Measurements from ENCODE around the gene KLRK1.
A peak's percentile ranks its signal among the peaks of the same experiment; 100 is the strongest.
"Not testable (repeated sequence)": the region's sequence is repeated elsewhere in the genome, so short reads cannot be mapped to it uniquely, and the experiment has no call there.

KLRK1 gene

DNA sequence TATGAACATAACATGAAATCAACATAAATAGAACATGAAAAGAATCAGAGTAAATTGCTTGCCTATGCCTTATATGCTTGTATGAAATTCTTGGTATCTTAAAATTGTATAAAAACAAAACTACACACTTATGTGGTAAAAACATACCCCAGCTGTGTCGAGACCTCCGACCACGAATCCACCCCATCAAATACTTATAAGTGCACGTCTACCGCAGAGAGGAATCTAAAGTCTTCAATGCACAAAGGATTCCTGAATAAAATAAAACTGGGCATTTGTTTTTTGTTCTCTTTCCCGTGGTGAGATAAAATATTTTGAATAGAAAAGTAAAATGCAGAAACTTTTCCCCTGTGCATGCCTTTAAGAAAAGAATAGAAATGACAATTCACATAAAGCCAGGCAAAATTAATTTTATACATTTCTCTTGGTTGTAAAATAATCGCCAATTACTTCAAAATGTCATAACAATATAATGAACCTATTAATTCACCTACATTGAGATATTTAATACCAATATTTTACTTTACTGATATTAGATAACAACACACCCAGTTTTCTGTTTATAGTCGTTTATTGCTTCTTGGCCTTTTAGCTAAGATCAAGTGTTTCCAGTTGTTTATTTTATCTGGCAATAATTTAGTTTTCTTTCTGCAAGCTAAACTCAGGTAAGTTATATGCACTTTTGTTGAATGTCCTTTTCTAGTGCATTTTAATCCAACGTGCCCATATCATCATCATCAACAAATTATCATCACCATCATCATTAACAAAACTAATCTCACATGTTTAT is 1.0 kb downstream of the KLRK1 start:
- DNase-seq = no peak

DNA sequence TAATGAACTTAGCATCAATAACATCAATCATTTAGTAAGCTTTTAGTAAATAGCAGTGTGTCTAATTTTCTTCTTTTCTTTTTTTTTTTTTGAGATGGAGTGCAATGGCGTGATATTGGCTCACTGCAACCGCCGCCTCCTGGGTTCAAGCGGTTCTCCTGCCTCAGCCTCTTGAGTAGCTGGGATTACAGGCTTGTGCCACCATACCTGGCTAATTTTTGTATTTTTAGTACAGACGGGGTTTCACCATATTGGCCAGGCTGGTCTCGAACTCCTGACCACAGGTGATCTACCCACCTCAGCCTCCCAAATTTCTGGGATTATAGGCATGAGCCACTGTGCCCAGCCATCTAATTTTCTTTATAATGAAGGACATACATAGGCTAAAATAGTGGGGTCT is 2.3 kb downstream of the KLRK1 start:
- not testable (repeated sequence) for DNase-seq

DNA sequence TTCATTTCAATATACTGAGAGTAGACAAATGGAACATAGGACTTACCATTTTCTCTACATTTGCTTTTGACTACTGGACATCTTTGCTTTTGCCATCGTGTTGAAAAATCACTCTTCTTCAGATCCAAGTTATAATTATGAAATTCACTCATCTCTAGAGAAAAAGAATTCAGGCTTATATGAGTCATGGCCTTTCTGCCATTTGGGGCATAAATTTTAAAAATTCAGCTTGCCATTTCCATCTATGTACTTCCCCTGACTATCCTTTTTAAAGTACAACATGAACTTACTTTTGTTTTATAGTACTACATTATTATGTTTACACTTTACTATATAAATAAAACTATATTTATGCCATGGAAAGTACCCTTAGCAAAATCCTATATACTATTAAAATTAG is 3.0 kb downstream of the KLRK1 start:
- no peak for DNase-seq

DNA sequence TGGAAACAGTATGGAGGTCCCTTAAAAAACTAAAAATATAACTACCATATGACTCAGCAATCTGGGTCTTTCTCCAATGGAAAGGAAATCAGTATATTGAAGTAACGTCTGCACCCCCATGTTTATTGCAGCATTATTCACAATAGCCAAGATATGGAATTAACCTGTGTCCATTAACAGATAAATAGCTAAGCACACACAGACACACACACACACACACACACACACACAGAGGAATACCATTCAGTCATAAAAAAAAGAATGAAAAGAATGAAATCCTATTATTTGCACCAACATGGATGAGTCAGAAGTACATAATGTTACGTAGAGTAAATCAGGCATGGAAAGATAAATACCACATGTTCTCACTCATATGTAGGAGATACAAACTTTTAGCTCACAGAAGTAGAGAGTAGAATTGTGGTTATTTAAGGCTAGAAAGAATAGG is 4.7 kb downstream of the KLRK1 start:
- no peak for DNase-seq

DNA sequence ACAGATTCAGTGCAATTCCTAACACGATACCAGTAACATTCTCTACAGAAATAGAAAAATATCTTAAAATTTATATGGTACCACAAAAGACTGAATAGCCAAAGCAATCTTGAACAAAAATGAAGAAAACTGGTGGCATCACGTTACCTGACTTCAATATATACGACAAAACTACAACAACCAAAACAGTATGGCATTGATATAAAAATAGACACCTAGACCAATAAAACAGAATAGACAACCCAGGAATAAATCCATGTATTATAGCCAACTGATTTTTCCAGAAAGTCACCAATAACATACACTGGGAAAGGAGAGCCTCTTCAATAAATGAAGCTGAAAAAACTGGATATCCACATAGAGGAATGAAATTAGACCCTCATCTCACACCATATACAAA is 5.7 kb downstream of the KLRK1 start:
- DNase-seq = no peak

DNA sequence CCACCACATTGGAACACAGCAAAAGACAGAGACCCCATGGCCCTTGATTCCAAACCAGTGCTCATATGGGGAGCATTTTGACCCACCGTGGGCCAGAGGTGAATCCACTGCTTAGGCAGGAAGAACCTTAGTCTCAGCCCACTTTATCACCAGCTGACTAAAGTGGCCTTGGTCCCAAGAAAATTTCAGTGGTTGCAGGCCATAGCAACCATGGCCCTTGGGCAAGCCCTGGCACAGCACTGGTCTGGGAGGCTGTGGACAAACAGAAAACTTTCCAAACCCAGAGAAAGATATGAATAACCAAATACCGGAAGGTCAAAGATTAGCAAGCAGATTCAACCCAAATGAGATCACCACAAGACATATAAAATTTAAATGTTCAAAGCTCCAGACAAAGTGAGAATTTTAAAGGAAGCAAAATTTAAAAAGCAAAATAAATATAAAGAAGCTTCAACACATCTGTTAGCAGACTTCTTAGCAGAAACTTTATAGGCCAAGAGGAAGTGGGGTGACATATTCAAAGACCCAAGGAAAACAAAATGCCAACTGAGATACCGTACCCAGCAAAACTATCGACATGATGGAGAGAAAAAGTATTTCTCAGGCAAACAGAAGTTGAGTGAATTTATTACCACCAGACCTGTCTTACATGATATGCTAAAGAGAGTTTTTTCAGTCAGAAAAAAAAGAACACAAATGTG is 7.8 kb downstream of the KLRK1 start:
- no peak for DNase-seq

DNA sequence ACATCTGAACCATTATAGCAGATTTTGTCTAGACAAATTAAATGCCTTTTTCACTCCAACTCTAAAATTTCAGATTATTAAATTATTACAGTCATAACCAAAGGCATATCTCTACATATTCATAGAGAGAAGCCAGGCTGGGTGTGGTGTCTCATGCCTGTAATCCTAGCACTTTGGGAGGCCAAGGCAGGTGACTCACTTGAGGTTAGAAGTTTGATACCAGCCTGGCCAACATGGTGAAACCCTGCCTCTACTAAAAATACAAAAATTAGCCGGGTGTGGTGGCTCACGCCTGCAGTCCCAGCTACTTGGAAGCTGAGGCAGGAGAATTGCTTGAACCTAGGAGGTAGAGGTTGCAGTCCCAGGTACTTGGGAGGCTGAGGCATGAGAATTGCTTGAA is 11.1 kb downstream of the KLRK1 start:
- not testable (repeated sequence) for DNase-seq

DNA sequence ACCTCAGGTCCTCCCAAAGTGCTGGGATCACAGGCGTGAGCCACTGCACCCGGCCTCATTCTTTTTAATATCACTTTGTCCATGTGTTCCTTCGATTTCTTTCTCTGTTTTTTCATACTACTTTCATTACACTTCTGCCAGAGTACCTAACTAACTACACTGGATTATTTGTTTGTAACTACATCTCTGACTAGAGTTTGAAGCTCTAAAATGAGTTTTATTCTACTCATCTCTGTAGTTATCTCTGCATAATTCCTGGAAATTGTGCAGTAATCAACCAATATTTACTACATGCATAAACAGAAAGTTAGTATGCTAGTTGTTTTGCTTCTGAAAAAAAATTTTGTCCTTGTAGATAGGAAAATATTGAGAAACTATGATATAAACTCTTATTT is 15.2 kb downstream of the KLRK1 start:
- DNase-seq = no peak

DNA sequence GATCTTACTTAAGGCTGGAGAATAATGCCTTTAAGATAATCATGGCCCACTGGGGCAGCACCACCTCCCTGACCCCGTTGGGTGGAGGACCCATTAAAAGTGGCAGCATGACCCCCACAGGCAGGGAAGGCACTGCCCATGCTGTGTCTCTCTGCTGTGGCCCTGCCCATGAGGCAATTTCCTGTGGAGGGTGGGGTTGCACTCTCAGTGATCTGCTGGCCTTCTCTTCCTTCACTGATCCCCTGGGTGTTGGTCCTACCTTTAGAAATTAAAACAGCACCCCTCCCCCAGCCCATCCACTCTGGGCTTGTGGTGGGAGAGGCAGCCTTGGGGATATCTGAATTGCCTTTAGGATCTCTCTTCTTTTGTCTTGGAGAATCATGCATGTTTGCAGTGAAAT is 17.3 kb downstream of the KLRK1 start:
- no peak for DNase-seq

DNA sequence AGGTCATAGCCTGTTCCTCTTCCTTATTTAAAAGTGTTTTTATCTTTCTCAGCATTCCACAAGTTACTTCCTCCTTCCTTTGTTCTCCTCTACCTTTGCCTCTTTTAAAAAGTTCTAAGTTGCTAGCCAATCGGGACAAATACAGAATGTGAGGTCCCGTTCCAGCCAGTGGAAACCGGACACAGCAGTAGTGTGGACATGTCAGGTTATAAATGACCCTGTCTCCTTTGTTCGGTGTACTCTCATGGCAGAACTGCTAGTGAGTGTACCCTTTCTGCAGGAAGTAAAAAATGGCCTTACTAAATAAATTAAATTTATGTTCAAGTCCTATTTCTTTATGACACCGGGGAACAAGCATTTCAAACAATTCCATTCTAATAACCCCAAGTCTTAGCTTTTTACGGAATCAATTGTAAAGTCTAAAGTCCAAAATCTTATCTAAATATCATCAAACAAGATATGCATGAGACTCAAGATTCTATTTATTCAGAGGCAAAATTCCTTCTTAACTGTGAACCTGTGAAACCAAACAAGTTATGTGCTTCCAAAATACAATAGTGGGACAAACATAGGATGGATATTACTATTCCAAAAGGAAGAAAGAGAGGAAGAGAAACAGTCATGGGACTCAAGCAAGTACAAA is 17.8 kb downstream of the KLRK1 start:
- not testable (repeated sequence) for DNase-seq

DNA sequence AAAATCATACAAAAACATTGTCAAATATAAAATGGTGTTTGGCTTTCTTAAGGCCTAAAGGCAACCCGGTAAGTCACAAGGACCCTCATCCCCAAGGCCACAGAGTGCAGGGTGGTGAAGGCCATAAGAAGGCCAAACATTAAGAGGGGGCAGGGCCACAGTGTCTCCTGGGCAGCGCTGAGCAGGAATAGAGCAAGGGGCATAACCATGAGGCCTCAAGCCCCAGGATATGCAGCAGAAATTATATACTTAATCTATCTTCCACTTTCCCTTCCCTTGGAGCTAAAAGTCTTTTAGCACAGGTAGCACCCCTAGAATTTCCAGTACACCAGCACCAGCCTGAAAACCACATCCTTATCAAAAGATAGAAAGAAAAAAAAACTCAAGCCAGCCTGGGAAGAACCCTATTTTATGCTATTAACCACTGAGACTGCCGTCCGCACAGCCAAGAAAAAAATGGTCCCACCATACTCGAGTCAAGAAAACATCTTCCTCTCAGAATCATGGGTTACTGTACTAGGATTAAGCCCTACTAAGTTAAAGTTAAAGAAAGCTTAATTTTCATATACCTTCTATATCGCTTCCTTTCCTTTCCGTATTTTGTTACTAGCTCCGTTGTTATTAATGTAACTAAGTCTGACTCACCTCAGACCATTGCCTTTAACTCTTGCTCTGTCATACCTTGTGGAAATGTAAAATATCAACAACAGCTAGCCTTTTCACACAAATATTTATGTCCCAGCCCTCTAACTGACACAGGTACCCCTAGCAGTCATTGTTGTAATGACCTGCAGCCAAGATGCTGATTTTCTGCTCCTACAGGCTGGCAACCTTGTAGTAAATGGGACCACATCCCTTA is 20.1 kb downstream of the KLRK1 start:
- DNase-seq = no peak

DNA sequence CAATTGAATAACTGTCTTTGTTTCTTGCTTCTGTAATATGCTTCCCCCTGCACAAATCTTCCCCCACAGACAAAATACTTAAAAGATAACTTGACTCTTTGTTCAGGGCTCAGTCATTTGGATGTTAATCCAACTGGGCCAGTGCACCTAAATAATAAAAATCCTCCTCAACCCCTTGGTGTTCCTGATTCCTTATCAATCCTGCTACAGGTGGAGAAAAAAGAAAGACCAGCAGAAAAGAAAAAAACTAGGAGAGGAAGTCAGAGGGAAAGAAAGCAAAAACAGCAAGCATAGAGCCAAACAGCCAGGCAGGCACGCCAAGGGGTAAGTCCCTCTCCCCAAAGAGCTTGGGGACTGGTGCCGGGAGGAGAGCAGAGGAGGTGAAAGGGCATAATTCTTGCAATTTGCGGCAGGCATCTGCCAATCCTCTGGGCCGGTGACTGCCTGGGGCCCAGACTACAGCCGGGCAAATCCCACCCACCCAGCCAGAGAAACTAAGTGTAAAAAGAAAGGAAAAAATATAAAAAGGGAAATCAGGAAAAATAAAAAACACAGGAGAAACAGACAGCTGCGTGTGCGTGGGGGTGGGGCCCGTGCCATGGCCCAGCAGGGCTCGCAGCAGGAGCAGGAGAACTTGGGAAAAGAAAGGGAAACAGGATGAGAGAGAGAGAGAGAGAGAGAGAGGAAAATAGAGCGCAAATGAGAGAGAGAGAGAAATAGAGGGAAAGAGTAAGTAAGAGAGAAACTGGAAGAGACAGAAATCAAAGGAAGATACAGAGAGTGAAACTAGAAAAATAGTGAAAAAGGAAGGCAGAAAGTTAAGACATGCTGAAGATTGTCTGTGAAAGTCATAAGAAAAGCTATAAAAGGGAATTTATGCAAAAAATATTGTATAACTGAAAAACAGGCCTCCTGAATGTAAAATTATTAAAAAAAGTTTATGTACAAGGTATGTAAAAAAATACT is 21.4 kb downstream of the KLRK1 start:
- no peak for DNase-seq

DNA sequence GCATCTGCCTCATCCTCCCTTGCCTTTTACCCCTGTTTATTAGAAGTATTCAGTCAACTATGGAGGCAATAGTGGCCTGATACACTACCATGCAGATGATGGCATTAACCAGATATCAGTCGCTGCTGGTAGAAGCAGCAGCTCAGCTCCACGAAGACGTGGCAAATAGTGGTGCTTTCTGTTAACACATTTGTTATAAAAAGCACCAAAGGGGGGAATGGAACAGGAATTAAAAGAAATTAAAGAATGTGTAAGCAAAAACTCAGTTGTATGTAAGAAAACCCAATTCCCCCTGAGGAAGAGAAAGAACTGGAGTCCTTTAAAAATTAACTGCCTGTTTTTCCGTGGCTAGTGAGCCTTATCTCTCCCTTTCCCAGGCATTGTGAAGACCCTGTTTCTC is 22.1 kb downstream of the KLRK1 start:
- not testable (repeated sequence) for DNase-seq

DNA sequence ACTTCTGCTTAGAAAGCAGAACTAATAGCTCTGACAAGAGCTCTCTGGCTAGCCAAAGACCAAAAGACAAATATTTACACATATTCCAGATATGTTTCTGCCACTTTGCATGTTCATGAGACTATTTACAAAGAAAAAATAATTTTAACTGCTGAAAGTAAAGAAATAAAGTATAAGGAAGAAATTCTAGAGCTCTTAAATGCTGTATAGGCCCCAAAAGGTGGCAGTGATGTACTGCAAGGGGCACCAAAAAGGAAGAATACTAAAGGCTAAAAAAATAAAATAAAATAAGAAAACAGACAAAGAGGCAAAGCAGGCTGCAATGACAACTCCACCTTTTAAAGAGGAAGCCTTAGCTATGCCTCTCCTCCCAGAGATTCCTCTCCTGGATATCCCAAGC is 23.0 kb downstream of the KLRK1 start:
- DNase-seq = no peak

DNA sequence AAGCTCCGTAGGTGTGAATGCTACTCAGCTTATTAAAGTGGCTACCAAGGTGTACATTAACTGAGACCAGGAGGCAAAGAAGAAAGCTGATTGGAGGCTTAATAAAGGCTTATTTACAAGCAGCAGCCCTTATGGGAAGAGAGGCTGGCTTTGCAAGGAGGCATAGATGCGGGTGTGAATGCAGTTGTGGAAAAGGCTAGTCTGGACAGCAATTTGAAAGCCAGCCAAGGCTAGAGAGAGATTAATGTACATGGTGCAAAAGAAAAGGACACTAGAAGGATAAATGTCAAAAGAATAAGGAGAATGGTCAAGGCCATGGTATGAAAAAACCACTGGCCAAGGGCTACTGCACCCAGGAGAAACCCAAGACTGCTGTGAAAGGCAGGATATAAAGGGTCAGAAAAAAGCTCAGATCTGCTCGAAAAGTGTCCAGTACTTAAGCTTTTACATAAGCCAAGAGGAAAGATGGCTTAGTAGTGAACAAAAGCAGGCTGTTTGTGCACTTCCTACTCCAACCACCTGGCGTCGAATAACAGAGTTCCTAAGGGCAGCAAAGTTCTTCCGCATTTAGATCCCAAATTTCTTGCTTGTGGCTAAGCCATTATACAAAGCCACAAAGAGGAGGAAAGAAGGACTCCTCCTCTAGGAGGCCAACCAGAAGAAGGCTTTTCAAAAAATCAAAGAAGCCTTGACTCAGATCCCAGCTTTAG is 24.0 kb downstream of the KLRK1 start:
- no peak for DNase-seq

DNA sequence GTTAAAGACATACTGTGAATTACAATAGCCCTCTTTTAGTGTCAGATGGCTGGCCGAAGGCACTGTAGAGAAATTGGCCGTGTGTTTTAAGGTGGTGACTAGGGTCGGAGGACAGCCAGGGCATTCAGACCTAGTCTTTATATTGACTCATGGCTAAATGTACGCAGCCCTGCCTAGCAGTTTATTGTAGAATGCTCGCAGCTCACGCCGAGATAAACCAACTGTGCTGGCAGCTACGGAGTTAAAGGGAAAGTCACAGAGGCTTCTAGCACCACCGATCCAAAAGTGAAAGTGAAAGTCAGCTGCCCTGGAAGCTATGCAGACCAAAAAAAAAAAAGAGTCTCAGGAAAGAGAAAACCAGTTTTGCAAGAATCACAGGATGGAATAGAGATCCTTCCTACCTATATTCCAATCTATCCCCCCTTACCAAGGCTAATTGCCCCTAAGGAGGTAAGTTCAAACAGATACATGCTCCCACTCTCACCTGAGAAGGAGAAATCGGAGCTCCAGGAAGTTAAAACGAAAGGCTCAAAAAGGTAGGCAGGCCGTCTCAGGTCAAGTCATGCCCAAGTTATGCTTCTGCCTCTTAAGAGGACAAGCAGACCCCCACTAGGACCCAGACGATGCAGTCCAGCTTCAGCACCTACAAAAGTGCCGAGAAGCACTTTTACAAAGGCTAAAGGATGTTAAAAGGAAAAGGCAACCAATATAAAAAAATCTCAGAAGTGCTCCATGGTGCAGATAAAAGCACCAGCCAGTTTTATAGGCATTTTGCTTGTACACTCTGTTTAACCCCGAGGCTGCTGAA is 24.8 kb downstream of the KLRK1 start:
- peak; percentile 28 for DNase-seq

DNA sequence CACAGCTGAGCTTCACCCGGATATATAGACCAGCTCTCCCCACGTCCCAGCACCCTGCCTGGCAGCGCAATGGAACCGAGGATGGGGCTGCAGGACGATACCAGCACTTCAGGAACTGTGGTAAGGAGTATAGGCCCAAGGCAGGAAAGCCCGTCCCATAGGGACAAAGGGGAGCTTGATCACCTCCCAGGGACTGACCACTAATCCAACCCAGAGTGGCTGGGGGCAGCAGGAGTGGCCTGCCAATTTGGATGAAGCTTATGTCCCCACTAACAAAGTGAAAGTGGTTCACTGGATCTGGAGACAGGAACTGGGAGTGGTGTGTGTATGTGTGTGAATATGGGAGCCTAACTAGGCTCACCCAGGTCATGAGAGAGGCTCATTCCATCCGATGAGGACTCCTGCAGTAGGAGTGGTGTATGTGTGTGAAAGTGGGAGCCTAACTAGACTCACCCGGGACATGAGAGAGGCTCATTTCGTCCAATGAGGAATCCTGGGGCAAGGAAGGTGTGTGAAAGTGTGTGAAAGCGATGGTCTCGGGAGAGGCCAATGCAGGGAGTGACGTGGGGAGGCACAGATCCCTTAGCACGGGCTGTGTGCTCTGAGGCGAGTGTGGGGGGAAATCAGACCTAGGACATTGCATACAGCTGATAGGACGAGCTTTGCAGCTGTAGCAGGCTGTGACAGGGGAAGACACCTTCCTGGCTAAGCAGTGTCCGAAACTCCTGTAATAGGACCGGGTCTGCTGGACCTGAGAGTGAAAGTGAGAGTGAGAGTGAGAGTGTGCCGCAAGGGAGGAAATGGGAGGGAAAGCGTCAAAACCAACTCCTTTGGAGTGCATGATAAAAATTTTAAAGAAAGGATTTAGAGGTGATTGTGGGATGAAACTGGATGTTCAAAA is 25.7 kb downstream of the KLRK1 start:
- no peak for DNase-seq

DNA sequence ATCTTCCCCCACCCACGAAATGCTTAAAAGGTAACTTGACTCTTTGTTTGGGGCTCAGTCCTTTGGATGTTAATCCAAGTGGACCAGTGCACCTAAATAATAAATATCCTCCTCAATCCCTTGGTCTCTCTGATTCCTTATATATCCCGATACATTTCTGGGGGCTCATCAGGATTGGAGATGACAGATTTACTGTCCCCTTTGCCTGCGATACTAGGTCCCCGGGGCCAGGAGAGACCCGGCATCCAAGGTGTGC is 26.3 kb downstream of the KLRK1 start:
- no peak for DNase-seq

Measured in effector CD8-positive, alpha-beta T cell (primary cell).